ENCODE measurements around the gene TTC22. TPM values are rescaled to one million over a fixed set of nuclear protein-coding genes. Genes with fewer than 3 reads are reported as not detected.

The TTC22 gene
- total and polyA plus RNA-seq, 7 experiments from 2014 or later = 2.0 to 16.6 (median 7.3) TPM

- H3K4me3 Mint-ChIP-seq = no peak overlapping the region
- Histone ChIP-seq H3K27me3 (ENCODE audit: control insufficient read depth in 2 of 2, insufficient read depth in 2 of 2, low read length in 2 of 2) (no peaks in the 10 kb centered on the region), H3K4me3 (ENCODE audit: low read length) (no peak overlapping the region), H3K9me3 (ENCODE audit: control insufficient read depth in 2 of 3, low read length in 3 of 3) (no peaks in the 10 kb centered on the region), H3K4me1 (ENCODE audit: control insufficient read depth in 2 of 2, insufficient read depth in 2 of 2, low read length in 2 of 2) (no peaks in the 10 kb centered on the region), H3K36me3 (ENCODE audit: control insufficient read depth in 2 of 3, insufficient read depth in 3 of 3, low read length in 3 of 3) (peaks cover 0 to 19% (median 0%) of the 10 kb centered on the region in 3 experiments), H3K27ac (ENCODE audit: low read depth, low read length) (no peak overlapping the region)
- peaks cover 0 to 36% (median 10%) of the 10 kb centered on the region in 5 donors for H3K36me3 Mint-ChIP-seq
- CTCF ChIA-PET = no interaction called here
- ATAC-seq (no peak), DNase-seq (no peak)
- H3K27ac Mint-ChIP-seq = no peak overlapping the region
- POLR2A ChIA-PET = no interaction called here
- no peaks in the 10 kb centered on the region for H3K27me3 Mint-ChIP-seq
- peaks cover 0 to 3% (median 0%) of the 10 kb centered on the region in 11 donors for H3K9me3 Mint-ChIP-seq
- no peaks in the 10 kb centered on the region for H3K4me1 Mint-ChIP-seq
- intact Hi-C loops (cut with micrococcal nuclease) = no loop called here
Observed at GRCh38 chr1:54846716-54847284, 45.7 kb upstream of the TTC22 start.

GRCh38 chr1:54846301-54846700 lies 45.2 kb upstream of the TTC22 start:
- intact Hi-C loops (cut with micrococcal nuclease) = no loop called here
- Histone ChIP-seq H3K4me1 (ENCODE audit: control insufficient read depth in 2 of 2, insufficient read depth in 2 of 2, low read length in 2 of 2) (no peaks in the 10 kb centered on the region), H3K36me3 (ENCODE audit: control insufficient read depth in 2 of 3, insufficient read depth in 3 of 3, low read length in 3 of 3) (peaks cover 0 to 14% (median 0%) of the 10 kb centered on the region in 3 experiments), H3K27ac (ENCODE audit: low read depth, low read length) (no peak overlapping the region), H3K4me3 (ENCODE audit: low read length) (no peak overlapping the region), H3K27me3 (ENCODE audit: control insufficient read depth in 2 of 2, insufficient read depth in 2 of 2, low read length in 2 of 2) (no peaks in the 10 kb centered on the region), H3K9me3 (ENCODE audit: control insufficient read depth in 2 of 3, low read length in 3 of 3) (no peaks in the 10 kb centered on the region)
- Mint-ChIP-seq H3K27ac (no peak overlapping the region), H3K4me3 (no peak overlapping the region), H3K4me1 (no peaks in the 10 kb centered on the region), H3K9me3 (peaks cover 0 to 3% (median 0%) of the 10 kb centered on the region in 11 donors), H3K27me3 (no peaks in the 10 kb centered on the region), H3K36me3 (peaks cover 0 to 32% (median 10%) of the 10 kb centered on the region in 5 donors)
- DNase-seq = no peak
- no peak for ATAC-seq
- CTCF ChIA-PET = no interaction called here
- POLR2A ChIA-PET = no interaction called here

GRCh38 chr1:54845772-54846171 lies 44.6 kb upstream of the TTC22 start:
- Histone ChIP-seq H3K27me3 (ENCODE audit: control insufficient read depth in 2 of 2, insufficient read depth in 2 of 2, low read length in 2 of 2) (no peaks in the 10 kb centered on the region), H3K36me3 (ENCODE audit: control insufficient read depth in 2 of 3, insufficient read depth in 3 of 3, low read length in 3 of 3) (peaks cover 0 to 9% (median 0%) of the 10 kb centered on the region in 3 experiments), H3K9me3 (ENCODE audit: control insufficient read depth in 2 of 3, low read length in 3 of 3) (no peaks in the 10 kb centered on the region), H3K27ac (ENCODE audit: low read depth, low read length) (no peak overlapping the region), H3K4me1 (ENCODE audit: control insufficient read depth in 2 of 2, insufficient read depth in 2 of 2, low read length in 2 of 2) (no peaks in the 10 kb centered on the region), H3K4me3 (ENCODE audit: low read length) (no peak overlapping the region)
- Mint-ChIP-seq H3K4me3 (no peak overlapping the region), H3K9me3 (peaks cover 0 to 3% (median 0%) of the 10 kb centered on the region in 11 donors), H3K36me3 (peaks cover 0 to 29% (median 7%) of the 10 kb centered on the region in 5 donors), H3K4me1 (no peaks in the 10 kb centered on the region), H3K27ac (no peak overlapping the region), H3K27me3 (no peaks in the 10 kb centered on the region)
- ATAC-seq (no peak), DNase-seq (no peak)
- POLR2A ChIA-PET = no interaction called here
- CTCF ChIA-PET = no interaction called here
- intact Hi-C loops (cut with micrococcal nuclease) = no loop called here

GRCh38 chr1:54844564-54844963 lies 43.4 kb upstream of the TTC22 start:
- H3K27ac ChIP-seq (ENCODE audit: low read depth, low read length) = no peak overlapping the region
- CTCF ChIA-PET = no interaction called here
- no peaks in the 10 kb centered on the region for H3K36me3 ChIP-seq (ENCODE audit: control insufficient read depth in 2 of 3, insufficient read depth in 3 of 3, low read length in 3 of 3)
- H3K4me3 ChIP-seq (ENCODE audit: low read length) = no peak overlapping the region
- ATAC-seq = no peak
- Mint-ChIP-seq H3K27ac (no peak overlapping the region), H3K9me3 (peaks cover 0 to 3% (median 0%) of the 10 kb centered on the region in 11 donors), H3K36me3 (peaks cover 0 to 17% (median 4%) of the 10 kb centered on the region in 5 donors), H3K4me1 (no peaks in the 10 kb centered on the region), H3K27me3 (no peaks in the 10 kb centered on the region), H3K4me3 (no peak overlapping the region)
- intact Hi-C loops (cut with micrococcal nuclease) = no loop called here
- no peaks in the 10 kb centered on the region for H3K9me3 ChIP-seq (ENCODE audit: control insufficient read depth in 2 of 3, low read length in 3 of 3)
- POLR2A ChIA-PET = no interaction called here
- no peak for DNase-seq
- H3K27me3 ChIP-seq (ENCODE audit: control insufficient read depth in 2 of 2, insufficient read depth in 2 of 2, low read length in 2 of 2) = no peaks in the 10 kb centered on the region
- H3K4me1 ChIP-seq (ENCODE audit: control insufficient read depth in 2 of 2, insufficient read depth in 2 of 2, low read length in 2 of 2) = no peaks in the 10 kb centered on the region

GRCh38 chr1:54843449-54843848 lies 42.3 kb upstream of the TTC22 start:
- Histone ChIP-seq H3K9me3 (ENCODE audit: control insufficient read depth in 2 of 3, low read length in 3 of 3) (no peaks in the 10 kb centered on the region), H3K27ac (ENCODE audit: low read depth, low read length) (no peak overlapping the region), H3K4me1 (ENCODE audit: control insufficient read depth in 2 of 2, insufficient read depth in 2 of 2, low read length in 2 of 2) (no peaks in the 10 kb centered on the region), H3K36me3 (ENCODE audit: control insufficient read depth in 2 of 3, insufficient read depth in 3 of 3, low read length in 3 of 3) (no peaks in the 10 kb centered on the region), H3K4me3 (ENCODE audit: low read length) (no peak overlapping the region), H3K27me3 (ENCODE audit: control insufficient read depth in 2 of 2, insufficient read depth in 2 of 2, low read length in 2 of 2) (no peaks in the 10 kb centered on the region)
- no peak for DNase-seq
- Mint-ChIP-seq H3K27me3 (no peaks in the 10 kb centered on the region), H3K36me3 (peaks cover 0 to 6% (median 4%) of the 10 kb centered on the region in 5 donors), H3K9me3 (peaks cover 0 to 3% (median 0%) of the 10 kb centered on the region in 11 donors), H3K4me3 (no peak overlapping the region), H3K27ac (no peak overlapping the region), H3K4me1 (no peaks in the 10 kb centered on the region)
- intact Hi-C loops (cut with micrococcal nuclease) = no loop called here
- ATAC-seq = no peak
- ChIA-PET POLR2A (no interaction called here), CTCF (no interaction called here)

GRCh38 chr1:54842963-54843362 lies 41.8 kb upstream of the TTC22 start:
- Histone ChIP-seq H3K36me3 (ENCODE audit: control insufficient read depth in 2 of 3, insufficient read depth in 3 of 3, low read length in 3 of 3) (no peaks in the 10 kb centered on the region), H3K27me3 (ENCODE audit: control insufficient read depth in 2 of 2, insufficient read depth in 2 of 2, low read length in 2 of 2) (no peaks in the 10 kb centered on the region), H3K27ac (ENCODE audit: low read depth, low read length) (no peak overlapping the region), H3K4me1 (ENCODE audit: control insufficient read depth in 2 of 2, insufficient read depth in 2 of 2, low read length in 2 of 2) (no peaks in the 10 kb centered on the region), H3K9me3 (ENCODE audit: control insufficient read depth in 2 of 3, low read length in 3 of 3) (no peaks in the 10 kb centered on the region), H3K4me3 (ENCODE audit: low read length) (no peak overlapping the region)
- H3K36me3 Mint-ChIP-seq = peaks cover 0 to 6% (median 4%) of the 10 kb centered on the region in 5 donors
- ChIA-PET CTCF (no interaction called here), POLR2A (no interaction called here)
- no peak overlapping the region for H3K27ac Mint-ChIP-seq
- H3K9me3 Mint-ChIP-seq = peaks cover 0 to 3% (median 0%) of the 10 kb centered on the region in 11 donors
- intact Hi-C loops (cut with micrococcal nuclease) = no loop called here
- ATAC-seq = no peak
- no peaks in the 10 kb centered on the region for H3K4me1 Mint-ChIP-seq
- no peak for DNase-seq
- H3K27me3 Mint-ChIP-seq = no peaks in the 10 kb centered on the region
- H3K4me3 Mint-ChIP-seq = no peak overlapping the region

- H3K36me3 ChIP-seq (ENCODE audit: control insufficient read depth in 2 of 3, insufficient read depth in 3 of 3, low read length in 3 of 3) = no peaks in the 10 kb centered on the region
- no peaks in the 10 kb centered on the region for H3K9me3 ChIP-seq (ENCODE audit: control insufficient read depth in 2 of 3, low read length in 3 of 3)
- DNase-seq (no peak), ATAC-seq (no peak)
- no peaks in the 10 kb centered on the region for H3K27me3 Mint-ChIP-seq
- H3K4me3 ChIP-seq (ENCODE audit: low read length) = no peak overlapping the region
- intact Hi-C loops (cut with micrococcal nuclease) = no loop called here
- H3K9me3 Mint-ChIP-seq = no peaks in the 10 kb centered on the region
- H3K4me3 Mint-ChIP-seq = no peak overlapping the region
- ChIA-PET CTCF (no interaction called here), POLR2A (no interaction called here)
- H3K4me1 ChIP-seq (ENCODE audit: control insufficient read depth in 2 of 2, insufficient read depth in 2 of 2, low read length in 2 of 2) = no peaks in the 10 kb centered on the region
- H3K36me3 Mint-ChIP-seq = peaks cover 0 to 4% (median 0%) of the 10 kb centered on the region in 5 donors
- no peak overlapping the region for H3K27ac Mint-ChIP-seq
- H3K27me3 ChIP-seq (ENCODE audit: control insufficient read depth in 2 of 2, insufficient read depth in 2 of 2, low read length in 2 of 2) = no peaks in the 10 kb centered on the region
- H3K27ac ChIP-seq (ENCODE audit: low read depth, low read length) = no peak overlapping the region
- no peaks in the 10 kb centered on the region for H3K4me1 Mint-ChIP-seq
Observed at GRCh38 chr1:54842206-54842915, 41.2 kb upstream of the TTC22 start.
